Chondrocyte (in vitro differentiated cells): ENCODE data around the gene GPT2. TPM values are rescaled to one million over a fixed set of nuclear protein-coding genes. Genes with fewer than 3 reads are reported as not detected.

ENCODE experiments used
- DNase-seq: peaks from one replicate; pipeline ENCODE4 v3.0.0; 2021; ENCODE audit warnings: mixed read lengths, low spot score
- H3K27ac Mint-ChIP-seq: one replicate; pipeline ENCODE4 v1.8.0; 2021; ENCODE audit warnings: mild to moderate bottlenecking, moderate library complexity, mixed read lengths; ENCODE audit not compliant: unreplicated experiment
- H3K27me3 Mint-ChIP-seq: 2 replicates; pipeline ENCODE4 v1.8.0; 2021; ENCODE audit warnings: low read depth, mixed read lengths
- H3K36me3 Mint-ChIP-seq: 2 replicates; pipeline ENCODE4 v1.8.0; 2021; ENCODE audit warnings: low read depth, mixed read lengths
- H3K4me1 Mint-ChIP-seq: 2 replicates; pipeline ENCODE4 v1.8.0; 2021; ENCODE audit warnings: low read depth, mild to moderate bottlenecking, mixed read lengths
- H3K4me3 Mint-ChIP-seq: one replicate; pipeline ENCODE4 v1.8.0; 2021; ENCODE audit warnings: mild to moderate bottlenecking, moderate library complexity, mixed read lengths; ENCODE audit not compliant: unreplicated experiment
- H3K9me3 Mint-ChIP-seq: 2 replicates; pipeline ENCODE4 v1.8.0; 2021; ENCODE audit warnings: low read depth, mixed read lengths
- total RNA-seq: library from RNA; stranded (reverse); gene quantifications from 3 replicates; pipeline ENCODE4 v1.2.1, GENCODE V29; 2021
- TF ChIP-seq, protein P1 (sequence below): fragments of 200-600 bp; sonication (generic); IDR thresholded peaks from 2 replicates; pipeline ENCODE4 v1.5.0; 2021; ENCODE audit warnings: antibody characterized with exemption, mild to moderate bottlenecking, moderate library complexity

The GPT2 gene
- total RNA-seq, 1 donor from 2014 or later, result 59.6 TPM

DNA sequence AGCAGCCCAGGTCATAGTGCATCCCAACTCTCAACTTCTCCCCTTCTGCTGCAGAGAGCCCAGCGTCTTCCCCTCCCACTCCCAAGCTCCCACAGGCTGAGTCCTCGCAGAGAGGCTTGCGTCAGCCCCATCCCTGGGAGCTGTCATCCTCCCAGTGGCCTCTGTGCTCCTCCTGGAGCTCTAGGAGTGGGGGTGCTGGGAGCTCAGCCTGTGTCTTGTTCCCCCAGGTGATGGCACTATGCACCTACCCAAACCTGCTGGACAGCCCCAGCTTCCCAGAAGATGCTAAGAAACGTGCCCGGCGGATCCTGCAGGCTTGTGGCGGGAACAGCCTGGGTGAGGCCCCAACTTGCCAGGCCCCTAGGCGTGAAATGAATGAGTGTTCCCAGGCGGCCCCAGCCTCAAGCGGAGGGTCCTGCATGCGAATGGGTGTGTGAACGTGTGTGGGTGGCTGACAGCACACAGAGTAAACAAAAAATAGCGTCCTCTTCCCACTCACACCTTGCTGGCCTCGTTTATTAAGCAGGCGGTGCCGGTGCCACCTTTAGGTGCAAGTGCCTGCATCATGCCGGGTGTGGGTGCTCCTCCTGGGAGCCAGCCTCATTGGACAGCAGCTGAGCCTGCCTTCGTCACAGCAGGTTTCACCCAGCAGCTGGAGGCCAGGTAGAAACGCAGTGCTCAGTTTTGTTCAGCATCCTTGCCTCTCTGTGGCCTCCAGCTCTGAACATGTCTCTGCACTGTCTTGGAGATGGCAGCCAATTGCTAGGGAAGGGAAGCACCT is 16.5 kb downstream of the GPT2 start:
- Mint-ChIP-seq H3K36me3 (peaks cover 24% of the 10 kb centered on the region), H3K27me3 (no peaks in the 10 kb centered on the region), H3K4me1 (peaks cover 11% of the 10 kb centered on the region), H3K4me3 (no peak overlapping the region), H3K27ac (no peak overlapping the region), H3K9me3 (no peaks in the 10 kb centered on the region)
- TF ChIP-seq, protein P1, sequence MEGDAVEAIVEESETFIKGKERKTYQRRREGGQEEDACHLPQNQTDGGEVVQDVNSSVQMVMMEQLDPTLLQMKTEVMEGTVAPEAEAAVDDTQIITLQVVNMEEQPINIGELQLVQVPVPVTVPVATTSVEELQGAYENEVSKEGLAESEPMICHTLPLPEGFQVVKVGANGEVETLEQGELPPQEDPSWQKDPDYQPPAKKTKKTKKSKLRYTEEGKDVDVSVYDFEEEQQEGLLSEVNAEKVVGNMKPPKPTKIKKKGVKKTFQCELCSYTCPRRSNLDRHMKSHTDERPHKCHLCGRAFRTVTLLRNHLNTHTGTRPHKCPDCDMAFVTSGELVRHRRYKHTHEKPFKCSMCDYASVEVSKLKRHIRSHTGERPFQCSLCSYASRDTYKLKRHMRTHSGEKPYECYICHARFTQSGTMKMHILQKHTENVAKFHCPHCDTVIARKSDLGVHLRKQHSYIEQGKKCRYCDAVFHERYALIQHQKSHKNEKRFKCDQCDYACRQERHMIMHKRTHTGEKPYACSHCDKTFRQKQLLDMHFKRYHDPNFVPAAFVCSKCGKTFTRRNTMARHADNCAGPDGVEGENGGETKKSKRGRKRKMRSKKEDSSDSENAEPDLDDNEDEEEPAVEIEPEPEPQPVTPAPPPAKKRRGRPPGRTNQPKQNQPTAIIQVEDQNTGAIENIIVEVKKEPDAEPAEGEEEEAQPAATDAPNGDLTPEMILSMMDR, result no peak
- DNase-seq, result no peak

DNA sequence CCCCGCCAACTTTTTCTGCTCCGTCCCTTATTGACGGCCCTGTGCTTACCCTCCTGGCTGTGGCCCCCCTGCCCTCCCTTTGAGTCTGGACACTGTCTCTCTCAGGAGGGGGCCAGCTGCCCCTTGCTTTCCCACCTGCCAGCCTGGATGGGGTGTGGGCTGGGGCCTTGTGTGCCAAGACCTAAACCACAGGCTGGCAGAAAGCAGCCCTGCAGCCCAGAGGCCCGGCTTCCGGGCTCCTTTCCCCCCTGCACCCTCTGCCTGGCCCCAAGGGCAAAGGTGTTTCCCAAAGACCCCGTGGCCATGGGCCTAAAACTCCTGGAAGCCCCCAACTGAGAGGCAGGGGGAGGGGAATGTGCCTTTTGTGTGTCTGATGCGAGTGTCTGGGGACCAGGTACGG is 17.5 kb downstream of the GPT2 start:
- H3K27me3 Mint-ChIP-seq, result no peaks in the 10 kb centered on the region
- H3K4me1 Mint-ChIP-seq, result peaks cover 1% of the 10 kb centered on the region
- TF ChIP-seq, protein P1, result no peak
- H3K27ac Mint-ChIP-seq, result no peak overlapping the region
- no peaks in the 10 kb centered on the region for H3K9me3 Mint-ChIP-seq
- DNase-seq, result no peak
- peaks cover 22% of the 10 kb centered on the region for H3K36me3 Mint-ChIP-seq
- no peak overlapping the region for H3K4me3 Mint-ChIP-seq

DNA sequence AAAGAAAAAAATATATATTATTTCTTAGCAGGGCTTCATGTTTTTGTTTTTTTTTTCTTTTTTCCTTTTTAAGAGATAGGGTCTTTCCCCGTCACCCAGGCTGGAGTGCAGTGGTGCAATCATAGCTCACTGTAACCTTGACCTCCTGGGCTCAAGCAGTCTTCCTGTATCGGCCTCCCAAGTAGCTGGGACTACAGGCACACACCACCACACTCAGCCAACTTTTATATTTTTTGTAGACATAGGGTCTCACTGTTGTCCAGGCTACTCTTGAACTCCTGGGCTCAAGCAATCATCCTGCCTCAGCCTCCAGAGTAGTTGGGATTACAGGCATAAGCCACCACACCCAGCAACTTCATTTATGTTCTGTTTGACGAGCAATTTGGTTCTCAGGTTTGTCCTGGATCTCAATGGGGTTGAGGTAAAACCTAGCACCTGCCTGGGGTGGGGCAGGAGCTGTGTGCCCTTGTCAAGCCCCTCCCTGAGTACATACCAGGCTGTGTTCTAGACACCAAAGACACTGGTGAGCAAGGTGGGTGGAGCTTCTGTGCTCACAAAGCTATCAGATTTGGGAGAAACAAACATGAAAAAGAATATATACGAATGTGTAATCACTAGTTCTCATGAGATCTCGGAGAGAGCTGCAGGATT is 19.2 kb downstream of the GPT2 start:
- no peak overlapping the region for H3K4me3 Mint-ChIP-seq
- H3K9me3 Mint-ChIP-seq, result no peaks in the 10 kb centered on the region
- no peak overlapping the region for H3K27ac Mint-ChIP-seq
- no peaks in the 10 kb centered on the region for H3K27me3 Mint-ChIP-seq
- H3K36me3 Mint-ChIP-seq, result peaks cover 25% of the 10 kb centered on the region
- TF ChIP-seq, protein P1, result no peak
- H3K4me1 Mint-ChIP-seq, result no peaks in the 10 kb centered on the region
- no peak for DNase-seq

DNA sequence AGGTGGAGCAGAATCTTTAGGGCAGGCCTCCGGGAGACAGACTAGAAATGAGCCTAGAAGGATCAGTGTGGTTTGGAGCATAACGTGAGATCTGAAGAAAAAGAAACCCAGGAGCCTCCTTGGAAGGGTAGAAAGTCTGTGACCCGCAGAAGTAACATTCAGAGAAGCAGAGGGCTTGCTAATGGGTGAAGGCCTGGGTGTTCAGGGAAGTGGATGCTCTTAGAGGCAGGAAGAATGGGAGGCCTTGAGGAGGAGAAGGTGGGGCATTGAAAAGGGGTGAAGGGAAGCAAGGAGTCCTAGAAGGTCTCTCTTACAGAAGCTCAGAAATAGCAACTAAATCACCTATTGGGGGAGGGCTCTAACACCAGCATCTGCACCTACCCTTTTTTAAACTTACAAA is 20.3 kb downstream of the GPT2 start:
- TF ChIP-seq, protein P1, result no peak
- Mint-ChIP-seq H3K36me3 (peaks cover 26% of the 10 kb centered on the region), H3K9me3 (no peaks in the 10 kb centered on the region), H3K27me3 (no peaks in the 10 kb centered on the region), H3K4me1 (peaks cover 5% of the 10 kb centered on the region), H3K4me3 (no peak overlapping the region), H3K27ac (peak overlapping the region; percentile 18)
- DNase-seq, result no peak

DNA sequence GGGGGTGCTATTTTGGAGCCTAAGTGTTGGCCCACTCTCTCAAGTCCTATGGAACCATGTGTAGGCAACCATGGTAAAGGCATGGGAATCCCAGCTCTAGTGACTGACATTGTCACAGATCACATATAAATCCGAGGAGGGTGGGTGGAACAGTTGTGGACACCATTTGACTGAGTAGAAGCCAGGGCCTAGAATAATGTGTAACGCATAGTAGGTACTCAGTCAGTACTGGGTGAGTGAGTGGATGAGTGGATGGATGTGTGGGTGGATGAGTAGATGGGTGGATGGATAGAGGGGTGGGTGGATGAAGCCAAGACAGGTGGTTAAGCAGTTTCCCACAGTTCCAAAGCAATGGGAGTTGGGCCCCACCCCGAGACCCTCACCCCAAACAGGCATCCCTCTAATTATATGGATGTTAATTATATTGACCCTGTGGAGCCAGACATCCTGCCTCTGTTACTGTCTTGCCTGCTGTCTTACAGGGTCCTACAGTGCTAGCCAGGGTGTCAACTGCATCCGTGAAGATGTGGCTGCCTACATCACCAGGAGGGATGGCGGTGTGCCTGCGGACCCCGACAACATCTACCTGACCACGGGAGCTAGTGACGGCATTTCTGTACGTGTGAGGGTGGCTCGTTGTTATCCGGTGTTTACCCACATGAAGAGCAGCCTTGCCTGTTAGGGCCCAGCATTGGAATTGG is 22.3 kb downstream of the GPT2 start:
- Mint-ChIP-seq H3K9me3 (no peaks in the 10 kb centered on the region), H3K4me1 (peaks cover 5% of the 10 kb centered on the region), H3K4me3 (no peak overlapping the region), H3K36me3 (peaks cover 29% of the 10 kb centered on the region), H3K27me3 (no peaks in the 10 kb centered on the region), H3K27ac (no peak overlapping the region)
- TF ChIP-seq, protein P1, result no peak
- DNase-seq, result no peak
